D721Med (cell line): Measurements from ENCODE around the gene DNAJC28.

Experiments
- DNase-seq: peaks from one replicate; pipeline ENCODE4 v3.0.0; 2011; ENCODE audit warnings: low spot score; ENCODE audit not compliant: insufficient read length
- FAIRE-seq: peaks from 2 replicates; lab custom pipeline; 2011; peaks lifted over from hg19 to GRCh38; lab: Jason Lieb, UNC
- CTCF ChIP-seq: IDR thresholded peaks from 2 replicates; pipeline ENCODE4 v1.5.1; 2012; ENCODE audit warnings: mild to moderate bottlenecking, control low read depth; ENCODE audit not compliant: insufficient read depth; ENCODE audit errors: missing control alignments

Gene DNAJC28

GRCh38 chr21:33505833-33506232 is 14.3 kb upstream of the DNAJC28 start:
- DNase-seq (no peak), FAIRE-seq (no peak)
- TF ChIP-seq CTCF, result no peak

- no peak for FAIRE-seq
- no peak for TF ChIP-seq CTCF
- no peak for DNase-seq
These were observed 4.8 kb upstream of the DNAJC28 start for GRCh38 chr21:33496345-33496744.

GRCh38 chr21:33495743-33496142 is 4.2 kb upstream of the DNAJC28 start:
- FAIRE-seq (no peak), DNase-seq (no peak)
- TF ChIP-seq CTCF, result no peak

- TF ChIP-seq CTCF, result no peak
- DNase-seq, result no peak
- FAIRE-seq, result no peak
These were observed 2.2 kb upstream of the DNAJC28 start for GRCh38 chr21:33493756-33494155.

GRCh38 chr21:33492571-33492970 is 1.1 kb upstream of the DNAJC28 start:
- TF ChIP-seq CTCF, result no peak
- DNase-seq (no peak), FAIRE-seq (no peak)

- no peak for TF ChIP-seq CTCF
- DNase-seq (no peak), FAIRE-seq (no peak)
These were observed 534 bp downstream of the DNAJC28 start for GRCh38 chr21:33490991-33491372.

- FAIRE-seq (no peak), DNase-seq (no peak)
- no peak for TF ChIP-seq CTCF
These were observed 2.6 kb downstream of the DNAJC28 start for GRCh38 chr21:33488936-33489335.
